Measurements from ENCODE around the gene CSMD2. TPM values are rescaled to one million over a fixed set of nuclear protein-coding genes. Genes with fewer than 3 reads are reported as not detected.

Gene CSMD2
- total RNA-seq, 2 donors from 2014 or later = not detected

DNA sequence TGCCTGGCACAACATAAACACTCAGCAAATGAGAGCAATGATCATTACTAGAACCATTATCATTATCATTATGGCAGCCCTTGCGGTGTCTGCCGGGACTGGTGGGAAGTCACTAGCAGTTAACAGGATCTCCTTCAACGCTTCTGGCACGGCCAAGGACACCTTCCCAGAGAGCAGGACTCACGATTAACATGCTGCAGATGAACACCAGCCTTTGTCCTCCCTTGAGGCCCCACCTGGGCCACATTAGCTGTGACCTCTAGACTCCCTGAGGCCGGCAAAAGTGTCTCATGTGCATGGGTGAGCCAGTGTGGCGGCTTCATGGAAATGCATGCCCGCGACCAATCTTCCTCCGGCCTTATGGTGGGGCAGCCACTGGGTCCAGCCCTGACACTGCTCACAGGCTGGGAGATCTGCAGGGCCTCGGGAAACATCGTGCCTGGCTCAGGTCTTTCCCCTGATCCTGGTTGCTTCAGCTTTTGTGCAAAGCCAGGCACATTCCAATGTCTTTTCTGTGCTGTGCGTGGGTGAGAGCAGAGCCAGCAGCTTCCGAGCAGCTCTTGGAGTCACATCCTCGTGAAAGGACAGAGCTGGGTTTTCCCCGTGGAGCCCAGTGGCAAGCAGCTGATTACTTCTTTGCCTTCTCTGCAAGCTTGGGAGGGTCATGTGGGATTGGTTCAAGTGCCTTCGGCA is 193.9 kb downstream of the CSMD2 start:
- Mint-ChIP-seq H3K36me3 (ENCODE audit: low read depth) (no peaks in the 10 kb centered on the region), H3K9me3 (no peaks in the 10 kb centered on the region), H3K27me3 (peaks cover 11% of the 10 kb centered on the region), H3K27ac (no peak overlapping the region), H3K4me1 (no peaks in the 10 kb centered on the region), H3K4me3 (no peak overlapping the region)
- ATAC-seq (replicated peaks) = no peak

DNA sequence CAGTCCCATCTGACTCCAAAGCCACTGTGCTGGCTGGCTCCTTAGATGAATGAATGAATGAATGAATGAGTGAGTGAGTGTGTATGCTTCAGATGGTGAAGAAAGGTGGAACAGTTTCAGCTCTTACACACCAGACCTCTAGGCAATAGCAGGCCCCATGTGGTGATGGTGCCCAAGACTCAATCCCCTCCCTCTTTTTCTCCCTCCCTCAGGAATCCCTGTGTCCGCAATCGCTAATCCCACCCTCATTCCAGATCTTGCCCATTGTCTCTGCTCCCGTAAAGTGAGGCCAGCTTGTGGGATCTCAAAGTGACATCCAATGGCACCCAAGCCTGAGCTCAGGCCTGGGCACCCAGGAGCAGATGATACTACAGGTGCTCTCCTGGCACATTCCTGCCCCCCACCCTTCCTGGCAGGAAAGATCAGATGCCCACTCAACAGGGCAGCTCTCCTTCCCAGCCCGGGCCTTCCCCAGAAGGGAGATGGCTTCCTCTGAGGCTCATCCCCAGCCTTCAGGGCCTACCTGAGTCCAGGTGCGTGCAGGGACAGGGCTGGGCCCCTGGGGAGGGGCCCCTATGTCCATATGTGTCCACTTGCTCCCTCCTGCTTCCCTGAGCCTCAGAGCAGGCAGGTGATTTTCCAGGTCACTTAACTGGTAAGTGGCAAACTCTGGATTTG is 194.7 kb downstream of the CSMD2 start:
- no peaks in the 10 kb centered on the region for H3K36me3 Mint-ChIP-seq (ENCODE audit: low read depth)
- no peaks in the 10 kb centered on the region for H3K9me3 Mint-ChIP-seq
- H3K4me1 Mint-ChIP-seq = no peaks in the 10 kb centered on the region
- no peak overlapping the region for H3K4me3 Mint-ChIP-seq
- no peak overlapping the region for H3K27ac Mint-ChIP-seq
- peaks cover 12% of the 10 kb centered on the region for H3K27me3 Mint-ChIP-seq
- ATAC-seq (replicated peaks) = no peak

DNA sequence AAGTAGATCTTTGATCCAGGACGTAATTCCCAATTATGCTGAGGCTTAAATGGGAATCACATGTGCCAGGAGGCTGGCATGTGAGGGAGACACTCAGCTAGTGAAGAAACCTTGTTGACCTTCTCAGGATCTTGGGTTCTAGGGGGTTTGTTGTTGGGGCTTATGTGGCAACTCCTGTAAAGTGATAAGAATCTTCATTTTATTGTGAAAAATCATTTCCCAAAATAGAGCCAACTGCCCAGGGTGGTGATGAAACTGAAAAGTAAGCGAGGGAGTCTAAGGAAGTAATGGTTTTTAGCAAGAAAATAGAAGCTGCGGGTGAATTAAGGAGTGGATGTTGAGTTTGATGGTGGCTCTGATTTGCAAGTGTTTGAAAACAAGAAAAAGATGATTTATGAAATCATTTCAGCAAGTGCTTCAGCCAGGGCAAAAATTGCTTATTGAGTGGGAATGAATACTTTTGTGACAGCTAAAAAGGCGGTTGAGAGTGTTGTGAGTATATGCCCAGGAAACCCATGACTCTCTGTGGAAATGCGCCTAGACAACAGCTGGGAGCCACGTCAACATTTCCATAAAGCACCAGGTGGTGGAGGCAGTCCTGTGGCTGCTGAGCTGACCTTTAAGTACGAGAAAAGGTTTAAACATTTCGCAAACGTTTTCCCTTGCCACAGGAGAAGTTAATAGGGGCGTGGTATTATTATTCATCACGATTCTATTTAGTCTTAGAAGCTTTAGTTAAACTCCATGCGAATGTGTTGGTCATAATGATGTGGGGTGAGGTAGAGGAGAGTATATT is 198.5 kb downstream of the CSMD2 start:
- Mint-ChIP-seq H3K4me3 (no peak overlapping the region), H3K4me1 (no peaks in the 10 kb centered on the region), H3K36me3 (ENCODE audit: low read depth) (no peaks in the 10 kb centered on the region), H3K27me3 (peaks cover 19% of the 10 kb centered on the region), H3K9me3 (no peaks in the 10 kb centered on the region), H3K27ac (no peak overlapping the region)
- no peak for ATAC-seq (replicated peaks)

DNA sequence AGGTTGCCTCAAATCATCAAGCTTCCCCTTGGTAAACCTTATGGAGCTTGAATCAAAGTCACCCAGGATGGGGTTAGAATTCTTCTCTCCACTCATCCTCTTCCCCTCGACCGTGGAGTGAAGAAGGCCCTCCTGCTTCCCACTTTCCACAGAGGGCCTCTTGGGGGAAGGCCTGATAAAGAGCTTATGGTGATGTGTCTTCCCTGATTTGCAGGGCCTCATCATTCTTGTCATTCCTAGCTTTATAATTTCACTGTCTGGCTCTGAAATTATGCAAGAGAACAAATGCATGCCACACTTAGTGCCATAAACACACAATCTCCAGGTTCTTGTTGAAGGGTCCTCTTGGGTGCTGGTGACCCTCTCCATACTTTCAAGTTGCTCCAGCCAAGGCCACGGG is 199.9 kb downstream of the CSMD2 start:
- Mint-ChIP-seq H3K36me3 (ENCODE audit: low read depth) (no peaks in the 10 kb centered on the region), H3K27me3 (peaks cover 20% of the 10 kb centered on the region), H3K4me3 (no peak overlapping the region), H3K4me1 (no peaks in the 10 kb centered on the region), H3K9me3 (no peaks in the 10 kb centered on the region), H3K27ac (no peak overlapping the region)
- no peak for ATAC-seq (replicated peaks)

DNA sequence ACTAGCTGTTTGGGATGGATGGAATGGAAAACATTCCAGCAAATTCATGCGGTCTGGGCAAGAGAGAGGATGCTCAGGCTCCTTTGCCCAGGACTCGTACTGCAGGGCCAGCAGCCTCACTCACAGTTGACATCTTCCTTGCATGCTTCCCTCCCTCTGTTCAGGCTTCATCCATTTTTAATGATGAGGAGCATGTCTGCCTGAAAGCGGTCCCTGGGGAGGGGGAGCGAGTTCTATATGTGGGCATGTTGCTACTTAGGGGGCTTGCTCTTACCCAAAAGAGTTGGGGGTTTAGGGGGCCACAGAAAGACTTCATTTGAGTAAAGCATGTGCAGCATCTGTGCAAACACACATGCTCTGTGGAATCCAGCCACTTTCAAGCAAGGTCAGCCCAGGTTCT is 203.0 kb downstream of the CSMD2 start:
- no peaks in the 10 kb centered on the region for H3K4me1 Mint-ChIP-seq
- no peak overlapping the region for H3K27ac Mint-ChIP-seq
- no peak for ATAC-seq (replicated peaks)
- H3K27me3 Mint-ChIP-seq = peaks cover 21% of the 10 kb centered on the region
- no peaks in the 10 kb centered on the region for H3K36me3 Mint-ChIP-seq (ENCODE audit: low read depth)
- H3K4me3 Mint-ChIP-seq = no peak overlapping the region
- H3K9me3 Mint-ChIP-seq = no peaks in the 10 kb centered on the region

DNA sequence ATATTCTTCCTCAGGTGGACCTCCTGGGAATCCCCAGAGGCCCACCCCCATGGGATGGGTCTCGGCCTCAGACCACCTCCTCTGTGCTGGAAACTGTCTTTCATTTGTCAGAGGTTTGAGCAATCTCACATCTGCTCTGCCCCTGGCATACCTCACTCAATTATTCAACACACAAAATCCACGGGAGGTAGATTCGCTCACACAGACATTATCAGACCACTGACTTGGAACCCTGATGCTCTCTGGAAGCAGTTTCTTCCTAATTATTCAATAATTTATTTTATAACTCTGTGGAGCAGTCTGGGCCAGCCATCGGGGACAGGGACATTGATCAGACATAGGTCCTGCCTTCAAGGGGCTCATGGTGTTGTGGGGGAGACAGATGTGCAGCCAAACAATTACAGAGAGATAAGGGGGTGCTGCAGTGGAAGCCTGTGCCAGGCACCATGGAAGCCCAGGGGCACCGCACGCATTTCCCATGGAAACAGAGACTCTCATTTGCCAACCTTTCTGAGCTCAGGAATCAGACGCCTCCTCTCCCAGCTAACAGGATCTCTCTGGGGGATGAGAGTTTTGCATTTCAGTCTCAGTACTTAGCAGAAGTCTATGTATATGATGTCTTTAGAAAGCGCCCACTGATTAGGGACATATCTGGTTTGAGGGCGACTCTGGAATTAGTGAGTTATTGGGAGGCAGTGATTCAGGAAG is 204.7 kb downstream of the CSMD2 start:
- peaks cover 19% of the 10 kb centered on the region for H3K27me3 Mint-ChIP-seq
- ATAC-seq (replicated peaks) = no peak
- H3K4me1 Mint-ChIP-seq = peaks cover 4% of the 10 kb centered on the region

DNA sequence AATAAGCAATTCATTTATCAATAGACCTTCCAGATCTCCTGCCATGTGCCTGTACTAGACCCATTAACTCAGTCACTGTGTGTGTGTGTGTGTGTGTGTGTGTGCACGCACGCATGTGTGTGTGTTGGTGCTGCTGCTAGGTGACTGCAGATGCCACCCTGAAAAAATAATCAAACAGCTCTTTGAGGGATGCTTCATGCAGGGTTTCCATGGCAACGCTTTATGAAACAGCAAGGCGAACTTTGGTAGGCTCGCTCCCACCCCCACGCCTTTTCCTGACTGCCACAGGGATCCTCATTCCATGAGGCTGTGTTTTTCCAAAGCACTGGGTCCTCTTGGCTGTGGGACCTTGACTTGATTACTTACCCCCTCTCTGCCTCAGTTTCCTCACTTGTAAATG is 207.2 kb downstream of the CSMD2 start:
- H3K4me1 Mint-ChIP-seq = peaks cover 4% of the 10 kb centered on the region
- no peaks in the 10 kb centered on the region for H3K36me3 Mint-ChIP-seq (ENCODE audit: low read depth)
- H3K27ac Mint-ChIP-seq = no peak overlapping the region
- peaks cover 14% of the 10 kb centered on the region for H3K27me3 Mint-ChIP-seq
- no peaks in the 10 kb centered on the region for H3K9me3 Mint-ChIP-seq
- ATAC-seq (replicated peaks) = no peak
- no peak overlapping the region for H3K4me3 Mint-ChIP-seq

More for the DNA sequence above, 204.7 kb downstream of the CSMD2 start:
- Mint-ChIP-seq H3K9me3 (no peaks in the 10 kb centered on the region), H3K27ac (no peak overlapping the region), H3K4me3 (no peak overlapping the region), H3K36me3 (ENCODE audit: low read depth) (no peaks in the 10 kb centered on the region)

DNA sequence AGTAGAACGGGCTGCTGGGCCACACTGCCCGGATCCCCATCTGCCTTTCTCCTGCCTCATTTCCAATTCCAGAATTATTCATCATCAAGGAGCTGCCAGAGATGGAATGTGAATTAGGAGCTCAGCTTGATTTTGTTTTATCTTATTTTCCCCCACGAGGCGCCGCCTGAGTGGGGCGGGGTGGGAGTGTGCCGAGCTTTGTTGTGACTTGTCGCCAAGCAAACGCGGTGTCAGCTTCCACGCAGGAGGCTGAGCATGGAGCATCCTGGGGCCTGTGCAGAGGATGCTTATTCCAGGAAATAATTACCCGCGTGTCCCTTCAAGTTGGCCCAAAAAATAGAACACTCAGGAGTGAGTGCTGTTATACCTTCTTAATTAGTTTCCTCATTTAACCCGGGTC is 209.9 kb downstream of the CSMD2 start:
- no peak overlapping the region for H3K4me3 Mint-ChIP-seq
- no peaks in the 10 kb centered on the region for H3K36me3 Mint-ChIP-seq (ENCODE audit: low read depth)
- H3K9me3 Mint-ChIP-seq = no peaks in the 10 kb centered on the region
- peaks cover 10% of the 10 kb centered on the region for H3K27me3 Mint-ChIP-seq
- H3K4me1 Mint-ChIP-seq = peaks cover 4% of the 10 kb centered on the region
- H3K27ac Mint-ChIP-seq = no peak overlapping the region
- no peak for ATAC-seq (replicated peaks)

DNA sequence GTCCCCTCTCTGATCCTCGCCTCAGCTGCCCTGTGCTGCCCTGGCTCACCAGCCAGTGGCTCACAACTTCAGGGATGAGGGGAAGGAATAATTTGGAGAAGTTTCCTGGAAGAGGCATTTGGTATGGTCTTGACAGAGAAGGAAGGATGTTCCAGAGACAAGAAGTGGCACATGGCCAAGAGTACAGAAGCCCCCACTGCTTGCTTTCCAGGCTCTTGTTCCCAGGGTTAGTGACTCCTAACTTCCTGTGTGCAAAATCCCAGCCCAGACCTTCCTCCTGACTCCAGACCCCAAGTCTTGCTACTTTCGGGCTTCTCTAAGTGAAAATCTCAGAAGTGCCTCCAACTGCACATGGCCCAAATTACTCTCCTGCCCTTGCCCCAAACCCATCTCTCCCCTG is 215.5 kb downstream of the CSMD2 start:
- Mint-ChIP-seq H3K36me3 (ENCODE audit: low read depth) (no peaks in the 10 kb centered on the region), H3K4me1 (no peaks in the 10 kb centered on the region), H3K27ac (no peak overlapping the region), H3K4me3 (no peak overlapping the region), H3K9me3 (no peaks in the 10 kb centered on the region), H3K27me3 (peaks cover 3% of the 10 kb centered on the region)
- no peak for ATAC-seq (replicated peaks)

DNA sequence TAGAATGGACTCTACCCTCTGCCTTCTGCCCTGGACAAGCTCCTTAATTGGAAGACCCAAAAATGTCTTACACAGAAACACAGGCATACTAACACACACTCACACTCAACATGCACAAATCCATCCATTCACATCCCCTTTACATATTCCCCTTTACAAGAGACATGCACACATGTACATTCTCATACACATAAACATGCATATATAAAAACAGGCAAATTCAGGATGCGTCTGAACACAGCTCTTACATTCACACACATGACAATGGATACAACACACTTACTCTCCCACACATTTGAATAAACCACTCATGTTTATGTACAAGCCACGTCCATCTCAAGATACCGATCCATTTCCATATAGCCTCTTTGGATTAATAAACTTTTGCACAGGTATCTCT is 216.7 kb downstream of the CSMD2 start:
- Mint-ChIP-seq H3K4me1 (no peaks in the 10 kb centered on the region), H3K4me3 (no peak overlapping the region), H3K27ac (no peak overlapping the region), H3K27me3 (peaks cover 3% of the 10 kb centered on the region), H3K9me3 (no peaks in the 10 kb centered on the region), H3K36me3 (ENCODE audit: low read depth) (no peaks in the 10 kb centered on the region)
- ATAC-seq (replicated peaks) = no peak

DNA sequence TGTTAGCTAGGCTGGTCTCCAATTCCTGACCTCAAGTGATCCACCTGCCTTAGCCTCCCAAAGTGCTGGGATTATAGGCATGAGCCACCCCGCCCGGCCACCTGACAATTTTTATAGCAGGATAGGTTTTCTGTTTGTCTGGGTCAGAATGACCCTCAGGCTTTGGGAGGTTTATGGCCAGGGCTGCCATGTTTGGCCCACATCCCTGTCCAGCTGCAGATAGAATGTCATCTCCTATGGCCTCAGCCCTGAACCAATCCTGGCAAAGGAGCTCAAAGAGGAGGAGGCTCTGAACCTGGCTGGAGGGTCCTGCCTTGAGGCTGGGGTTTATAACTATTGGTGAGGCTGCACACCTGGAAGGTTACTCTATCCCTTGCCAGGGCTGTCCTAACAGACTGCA is 218.2 kb downstream of the CSMD2 start:
- no peak for ATAC-seq (replicated peaks)
- H3K9me3 Mint-ChIP-seq = no peaks in the 10 kb centered on the region
- no peaks in the 10 kb centered on the region for H3K36me3 Mint-ChIP-seq (ENCODE audit: low read depth)
- H3K4me1 Mint-ChIP-seq = no peaks in the 10 kb centered on the region
- H3K27me3 Mint-ChIP-seq = peaks cover 3% of the 10 kb centered on the region
- H3K27ac Mint-ChIP-seq = no peak overlapping the region
- no peak overlapping the region for H3K4me3 Mint-ChIP-seq

DNA sequence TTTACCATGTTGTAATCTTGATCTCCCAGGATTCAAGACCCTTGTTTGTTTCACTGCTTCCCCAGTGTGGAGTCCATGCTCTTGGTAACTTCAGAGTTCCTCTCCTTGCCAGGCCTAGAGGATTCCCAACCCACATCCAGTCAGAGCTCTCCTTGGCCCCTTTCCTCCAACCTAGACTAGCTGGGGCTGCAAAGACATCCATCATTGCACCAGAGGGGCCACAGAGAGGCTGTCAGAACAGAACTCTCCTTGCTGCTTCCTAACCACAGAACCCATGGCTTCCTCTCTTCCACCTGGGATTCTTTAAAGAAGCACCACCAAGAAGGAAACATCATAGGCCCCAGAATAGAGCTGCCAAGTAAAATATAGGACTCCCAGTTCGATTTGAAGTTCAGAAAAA is 220.2 kb downstream of the CSMD2 start:
- ATAC-seq (replicated peaks) = no peak
- no peak overlapping the region for H3K27ac Mint-ChIP-seq
- H3K36me3 Mint-ChIP-seq (ENCODE audit: low read depth) = no peaks in the 10 kb centered on the region
- no peak overlapping the region for H3K4me3 Mint-ChIP-seq
- no peaks in the 10 kb centered on the region for H3K4me1 Mint-ChIP-seq
- peaks cover 3% of the 10 kb centered on the region for H3K27me3 Mint-ChIP-seq
- H3K9me3 Mint-ChIP-seq = no peaks in the 10 kb centered on the region

DNA sequence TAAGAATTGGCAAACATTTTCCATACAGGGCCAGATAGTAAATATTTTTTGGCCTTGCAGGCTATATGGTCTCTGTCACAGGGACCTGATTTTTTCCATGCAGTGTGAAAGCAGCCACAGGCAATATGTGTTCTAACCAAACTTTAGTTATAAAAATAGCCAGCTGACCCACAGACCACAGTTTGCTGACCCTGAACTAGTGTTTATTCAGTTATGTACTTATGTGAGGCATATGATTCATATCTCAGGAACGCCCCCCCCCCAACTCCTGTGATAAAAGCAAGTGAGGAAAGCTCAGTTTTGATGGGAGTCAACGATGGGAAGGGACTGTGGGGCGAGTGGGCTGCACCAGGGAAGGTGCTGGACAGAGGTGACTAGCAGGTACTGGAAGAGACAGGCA is 221.1 kb downstream of the CSMD2 start:
- Mint-ChIP-seq H3K36me3 (ENCODE audit: low read depth) (no peaks in the 10 kb centered on the region), H3K9me3 (peaks cover 2% of the 10 kb centered on the region), H3K27me3 (peaks cover 3% of the 10 kb centered on the region), H3K4me3 (no peak overlapping the region), H3K4me1 (no peaks in the 10 kb centered on the region), H3K27ac (no peak overlapping the region)
- ATAC-seq (replicated peaks) = no peak

DNA sequence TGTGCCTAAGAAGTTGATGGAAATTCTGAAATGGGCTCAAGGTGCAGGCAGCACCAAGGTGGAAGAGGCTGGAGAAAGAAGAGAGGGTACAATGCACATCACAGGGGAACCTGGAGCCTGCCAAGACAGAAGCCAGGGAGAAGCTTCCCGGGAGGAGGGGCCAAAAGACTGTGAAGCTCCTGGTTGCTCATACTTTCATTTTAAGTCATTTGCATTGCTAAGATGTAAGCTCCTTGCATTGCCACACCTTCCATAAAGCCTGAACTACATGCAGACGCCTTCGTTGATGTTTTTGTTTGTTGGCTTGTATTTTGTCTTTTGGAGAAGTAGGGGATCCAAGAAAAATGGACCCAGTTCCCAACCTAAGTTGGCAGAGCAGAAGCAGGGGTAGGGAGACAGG is 232.2 kb downstream of the CSMD2 start:
- Mint-ChIP-seq H3K4me3 (no peak overlapping the region), H3K27me3 (peaks cover 33% of the 10 kb centered on the region), H3K9me3 (no peaks in the 10 kb centered on the region), H3K4me1 (no peaks in the 10 kb centered on the region), H3K36me3 (ENCODE audit: low read depth) (no peaks in the 10 kb centered on the region), H3K27ac (no peak overlapping the region)
- ATAC-seq (replicated peaks) = no peak
